Activated naive CD8-positive, alpha-beta T cell treated with anti-CD3 and anti-CD28 coated beads, Interleukin-2, amount 50 U/mL, for 24 hours (primary cell): ENCODE data around the gene BCAR3.

Experiments
- ATAC-seq: fragments of 150-1000 bp; cut with Tn5 transposase; one replicate; pipeline ENCODE4 v1.10.0; 2021
- DNase-seq: peaks from one replicate; pipeline ENCODE4 v3.0.0; 2021
- H3K27ac Mint-ChIP-seq: one replicate; pipeline ENCODE4 v1.8.0; 2021; ENCODE audit warnings: mild to moderate bottlenecking, mixed read lengths
- H3K27me3 Mint-ChIP-seq: one replicate; pipeline ENCODE4 v1.8.0; 2021; ENCODE audit warnings: mixed read lengths
- H3K36me3 Mint-ChIP-seq: one replicate; pipeline ENCODE4 v1.8.0; 2021; ENCODE audit warnings: low read depth, mixed read lengths
- H3K4me1 Mint-ChIP-seq: one replicate; pipeline ENCODE4 v1.8.0; 2021; ENCODE audit warnings: mixed read lengths
- H3K4me3 Mint-ChIP-seq: one replicate; pipeline ENCODE4 v1.8.0; 2021; ENCODE audit warnings: mild to moderate bottlenecking, moderate library complexity, mixed read lengths
- H3K9me3 Mint-ChIP-seq: one replicate; pipeline ENCODE4 v1.8.0; 2021; ENCODE audit warnings: mixed read lengths

The BCAR3 gene

DNA sequence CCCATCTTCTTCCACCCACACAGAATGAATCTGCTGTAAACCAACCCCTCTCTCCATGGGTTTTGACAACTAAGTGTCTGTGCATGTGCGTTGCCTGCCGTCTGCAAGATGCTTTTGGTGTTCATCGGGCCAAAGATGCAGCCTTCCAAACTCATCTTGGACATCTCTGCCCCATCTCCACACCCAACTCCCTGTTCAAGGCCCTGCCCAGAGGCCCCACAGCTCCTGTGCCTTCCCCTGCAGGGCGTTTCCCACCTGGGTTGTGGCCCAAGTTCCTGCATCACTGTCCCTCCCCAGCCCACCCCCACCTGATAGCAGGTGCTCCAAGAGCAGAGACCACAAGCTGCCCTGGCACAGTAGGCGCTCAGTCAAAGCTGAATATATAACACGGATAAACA, 103.2 kb downstream of the BCAR3 start:
- no peak for DNase-seq
- Mint-ChIP-seq H3K4me3 (no peak overlapping the region), H3K27ac (no peak overlapping the region), H3K4me1 (no peaks in the 10 kb centered on the region), H3K36me3 (no peaks in the 10 kb centered on the region), H3K27me3 (no peaks in the 10 kb centered on the region), H3K9me3 (no peaks in the 10 kb centered on the region)
- no peak for ATAC-seq

DNA sequence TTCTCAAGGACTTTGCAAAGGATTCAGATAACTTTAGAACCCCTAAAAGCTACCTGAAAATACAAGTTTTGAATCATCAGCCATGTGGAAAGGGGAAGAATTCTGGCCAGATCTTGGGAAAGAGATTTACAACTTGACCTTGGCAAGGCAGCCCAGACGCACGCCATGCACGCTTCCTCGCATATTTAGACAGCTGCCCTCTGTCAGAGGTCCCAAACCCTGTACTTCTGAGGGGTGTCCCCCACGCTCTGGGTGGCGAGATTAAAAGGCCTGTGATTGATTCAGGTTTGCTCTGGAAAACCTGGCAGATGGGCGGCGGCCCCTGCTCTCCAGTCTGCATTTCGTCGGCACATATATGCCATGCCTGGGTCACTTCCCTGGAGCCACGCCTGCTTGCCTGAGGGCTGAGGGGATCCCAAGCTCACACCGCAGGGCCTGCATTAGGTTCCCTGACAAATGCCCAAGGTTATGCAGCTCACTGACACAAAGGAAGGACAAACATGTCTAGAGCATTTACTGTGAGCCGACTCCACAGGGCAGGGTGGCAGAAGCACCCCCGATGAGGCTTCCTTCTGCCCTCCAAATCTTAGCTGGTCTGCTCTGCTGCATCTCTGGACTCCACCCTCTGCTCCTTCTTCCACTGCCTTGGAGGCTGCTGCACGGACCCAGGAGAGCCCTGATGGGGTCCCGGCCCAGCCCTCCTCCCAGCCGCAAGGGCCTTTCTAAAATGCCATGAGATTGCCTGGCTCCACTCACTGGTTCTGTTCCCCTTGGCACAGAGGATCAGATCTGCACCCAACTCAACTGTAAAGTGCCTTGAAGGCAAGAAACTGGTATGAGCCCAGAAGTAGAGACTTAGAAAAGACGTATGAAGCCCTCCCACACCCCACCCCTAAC, 103.9 kb downstream of the BCAR3 start:
- Mint-ChIP-seq H3K27ac (no peak overlapping the region), H3K4me1 (no peaks in the 10 kb centered on the region), H3K9me3 (no peaks in the 10 kb centered on the region), H3K36me3 (no peaks in the 10 kb centered on the region), H3K4me3 (no peak overlapping the region), H3K27me3 (no peaks in the 10 kb centered on the region)
- ATAC-seq (no peak), DNase-seq (no peak)

- no peak for DNase-seq
- Mint-ChIP-seq H3K27ac (no peak overlapping the region), H3K4me1 (no peaks in the 10 kb centered on the region), H3K9me3 (no peaks in the 10 kb centered on the region), H3K4me3 (no peak overlapping the region), H3K36me3 (no peaks in the 10 kb centered on the region), H3K27me3 (no peaks in the 10 kb centered on the region)
- ATAC-seq, result no peak
Measured at GRCh38 chr1:93576746-93577145, 104.9 kb downstream of the BCAR3 start.

- Mint-ChIP-seq H3K4me3 (no peak overlapping the region), H3K27me3 (no peaks in the 10 kb centered on the region), H3K4me1 (no peaks in the 10 kb centered on the region), H3K36me3 (no peaks in the 10 kb centered on the region), H3K27ac (no peak overlapping the region), H3K9me3 (no peaks in the 10 kb centered on the region)
- DNase-seq, result no peak
- no peak for ATAC-seq
Measured at GRCh38 chr1:93576346-93576745, 105.3 kb downstream of the BCAR3 start.

DNA sequence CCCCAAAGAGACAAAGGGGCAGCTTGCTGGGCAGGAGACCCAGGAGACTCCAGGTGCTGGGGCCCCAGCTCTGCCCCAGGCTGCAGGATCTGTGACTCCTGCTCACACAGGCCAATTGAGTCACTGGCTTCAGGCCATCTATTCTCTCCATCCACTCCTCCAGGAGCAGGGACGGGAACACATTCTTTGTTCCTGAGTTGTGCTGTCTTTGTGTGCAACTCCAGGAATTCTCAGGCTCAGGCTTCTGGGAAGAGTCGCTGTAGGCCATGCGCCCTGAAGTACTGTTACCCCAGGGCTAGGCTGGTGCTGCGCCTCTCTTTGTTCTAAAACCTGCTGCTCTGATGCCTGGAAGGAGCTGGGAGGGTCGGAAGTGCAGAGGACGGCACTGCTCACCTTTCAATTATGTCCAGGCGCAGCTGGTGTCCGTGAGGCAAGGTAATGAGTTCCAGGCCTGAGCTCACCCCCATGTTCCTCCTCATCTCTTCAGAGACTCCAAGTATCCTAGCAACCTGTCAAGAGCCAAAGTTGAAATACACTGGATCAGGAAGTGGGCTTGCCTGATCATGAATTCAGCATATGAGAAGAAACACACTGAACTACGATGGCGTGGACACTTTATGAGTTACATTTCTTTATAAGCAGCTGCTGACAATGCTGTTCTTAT, 105.9 kb downstream of the BCAR3 start:
- Mint-ChIP-seq H3K4me1 (no peaks in the 10 kb centered on the region), H3K36me3 (no peaks in the 10 kb centered on the region), H3K27me3 (no peaks in the 10 kb centered on the region), H3K9me3 (no peaks in the 10 kb centered on the region), H3K4me3 (no peak overlapping the region), H3K27ac (no peak overlapping the region)
- DNase-seq, result no peak
- ATAC-seq, result no peak

- no peak overlapping the region for H3K27ac Mint-ChIP-seq
Measured at GRCh38 chr1:93574991-93575390, 106.6 kb downstream of the BCAR3 start.

GRCh38 chr1:93574511-93574910, 107.1 kb downstream of the BCAR3 start:
- H3K4me1 Mint-ChIP-seq, result no peaks in the 10 kb centered on the region
- no peaks in the 10 kb centered on the region for H3K9me3 Mint-ChIP-seq
- no peak for DNase-seq
- H3K36me3 Mint-ChIP-seq, result no peaks in the 10 kb centered on the region
- H3K27me3 Mint-ChIP-seq, result no peaks in the 10 kb centered on the region
- no peak for ATAC-seq
- H3K27ac Mint-ChIP-seq, result no peak overlapping the region
- no peak overlapping the region for H3K4me3 Mint-ChIP-seq

More at GRCh38 chr1:93574991-93575390, 106.6 kb downstream of the BCAR3 start:
- DNase-seq, result no peak
- Mint-ChIP-seq H3K9me3 (no peaks in the 10 kb centered on the region), H3K4me1 (no peaks in the 10 kb centered on the region), H3K27me3 (no peaks in the 10 kb centered on the region), H3K4me3 (no peak overlapping the region), H3K36me3 (no peaks in the 10 kb centered on the region)
- ATAC-seq, result no peak

- H3K27me3 Mint-ChIP-seq, result no peaks in the 10 kb centered on the region
- no peak overlapping the region for H3K27ac Mint-ChIP-seq
- no peak for ATAC-seq
- H3K9me3 Mint-ChIP-seq, result no peaks in the 10 kb centered on the region
- no peak overlapping the region for H3K4me3 Mint-ChIP-seq
- no peaks in the 10 kb centered on the region for H3K36me3 Mint-ChIP-seq
- DNase-seq, result no peak
- H3K4me1 Mint-ChIP-seq, result no peaks in the 10 kb centered on the region
Measured at GRCh38 chr1:93573940-93574469, 107.6 kb downstream of the BCAR3 start.

DNA sequence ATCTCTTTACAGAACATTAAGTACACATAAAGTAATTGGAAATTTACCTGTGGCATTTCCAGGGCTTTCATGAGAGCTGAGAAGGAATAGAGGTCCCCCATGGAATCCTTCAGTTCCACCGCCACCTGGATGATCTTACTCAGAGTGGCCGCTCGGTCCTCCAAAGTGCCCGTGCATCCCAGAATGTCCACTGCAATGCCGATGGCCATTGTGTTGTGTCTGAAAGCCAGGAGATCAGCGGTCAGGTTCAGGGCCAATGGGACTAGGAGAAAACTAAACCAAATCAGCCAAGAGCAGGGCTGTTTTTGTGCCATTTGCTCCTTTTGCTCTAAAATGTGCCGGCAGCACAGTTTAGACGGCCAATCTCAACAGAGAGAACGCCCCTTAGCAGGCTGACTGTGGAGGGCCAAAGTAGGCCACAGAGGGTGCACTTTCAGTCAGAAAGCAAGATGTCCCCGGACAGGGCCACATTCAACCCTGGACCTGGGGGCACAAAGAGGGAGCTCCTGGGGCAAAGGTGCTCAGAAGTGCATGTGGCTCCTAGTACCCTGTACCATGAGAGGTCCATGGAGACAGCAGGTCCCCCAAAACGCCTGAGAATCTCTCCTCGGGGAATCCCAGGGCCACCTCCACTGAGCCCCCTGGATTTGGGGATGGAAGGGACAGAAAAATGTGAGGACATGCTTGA, 109.9 kb downstream of the BCAR3 start:
- ATAC-seq, result no peak
- H3K4me1 Mint-ChIP-seq, result no peaks in the 10 kb centered on the region
- no peaks in the 10 kb centered on the region for H3K27me3 Mint-ChIP-seq
- H3K27ac Mint-ChIP-seq, result no peak overlapping the region
- no peak for DNase-seq
- no peak overlapping the region for H3K4me3 Mint-ChIP-seq
- no peaks in the 10 kb centered on the region for H3K9me3 Mint-ChIP-seq
- H3K36me3 Mint-ChIP-seq, result no peaks in the 10 kb centered on the region

DNA sequence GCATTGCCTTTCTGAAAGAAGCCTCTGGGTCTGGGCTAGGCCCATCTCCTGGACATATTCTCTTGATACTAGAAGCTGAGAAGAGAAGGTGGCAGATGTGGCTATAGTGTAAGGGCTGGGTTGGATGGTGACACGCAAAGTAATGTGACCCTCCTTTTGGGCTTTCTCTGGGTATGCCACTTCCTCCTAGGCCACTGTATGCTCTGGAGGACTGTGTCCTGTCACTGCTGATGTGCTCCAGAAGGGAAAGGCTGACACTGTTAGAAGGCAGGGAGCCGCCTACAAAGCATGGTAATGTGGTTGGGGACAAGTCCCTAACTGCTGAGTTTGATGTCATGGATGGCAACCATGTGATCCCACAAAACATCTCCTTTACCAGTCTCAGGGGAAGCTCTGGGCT, 112.1 kb downstream of the BCAR3 start:
- no peak overlapping the region for H3K27ac Mint-ChIP-seq
- H3K4me1 Mint-ChIP-seq, result no peaks in the 10 kb centered on the region
- ATAC-seq (no peak), DNase-seq (no peak)
- no peak overlapping the region for H3K4me3 Mint-ChIP-seq
- H3K36me3 Mint-ChIP-seq, result no peaks in the 10 kb centered on the region
- no peaks in the 10 kb centered on the region for H3K27me3 Mint-ChIP-seq
- H3K9me3 Mint-ChIP-seq, result no peaks in the 10 kb centered on the region

DNA sequence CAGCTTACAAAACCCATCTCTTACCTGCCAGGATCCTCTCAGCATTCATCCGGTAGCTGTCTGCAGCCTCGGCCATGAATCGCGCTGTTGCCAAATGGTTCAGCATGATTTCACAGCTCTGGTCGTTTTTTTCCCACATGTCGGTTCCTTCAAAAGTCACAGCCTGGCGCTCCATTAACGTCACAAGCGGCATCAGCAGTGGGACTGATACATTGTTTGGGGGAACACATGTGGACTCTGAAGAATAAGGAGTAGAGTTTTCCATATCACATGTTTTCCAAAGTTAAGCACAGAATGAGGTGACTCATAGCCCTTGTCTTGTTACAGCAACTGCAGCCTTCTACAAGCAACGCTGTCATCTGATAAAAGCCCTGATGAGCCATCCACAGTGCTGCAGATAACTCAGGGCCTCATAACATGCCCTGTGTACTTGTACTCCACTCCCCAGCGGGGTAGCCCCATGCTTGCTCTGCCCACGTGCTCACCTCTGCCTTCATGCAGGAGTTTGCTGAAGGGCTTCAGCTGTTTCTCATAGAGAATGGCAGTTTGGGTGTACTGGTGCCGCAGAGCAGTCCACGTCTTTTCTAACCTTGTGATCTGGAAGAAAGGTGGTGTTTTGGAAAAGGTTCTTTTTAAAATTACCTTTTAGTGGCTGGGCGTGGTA, 114.2 kb downstream of the BCAR3 start:
- Mint-ChIP-seq H3K27me3 (no peaks in the 10 kb centered on the region), H3K27ac (no peak overlapping the region), H3K4me1 (no peaks in the 10 kb centered on the region), H3K36me3 (peaks cover 2% of the 10 kb centered on the region), H3K4me3 (no peak overlapping the region), H3K9me3 (no peaks in the 10 kb centered on the region)
- ATAC-seq, result peak; percentile 86
- no peak for DNase-seq

GRCh38 chr1:93566227-93566626, 115.4 kb downstream of the BCAR3 start:
- DNase-seq (no peak), ATAC-seq (no peak)
- Mint-ChIP-seq H3K36me3 (peaks cover 2% of the 10 kb centered on the region), H3K9me3 (no peaks in the 10 kb centered on the region), H3K27me3 (no peaks in the 10 kb centered on the region), H3K27ac (no peak overlapping the region), H3K4me3 (no peak overlapping the region), H3K4me1 (no peaks in the 10 kb centered on the region)

GRCh38 chr1:93565496-93566206, 116.0 kb downstream of the BCAR3 start:
- H3K4me1 Mint-ChIP-seq, result no peaks in the 10 kb centered on the region

GRCh38 chr1:93559695-93560094, 121.9 kb downstream of the BCAR3 start:
- peaks cover 9% of the 10 kb centered on the region for H3K4me1 Mint-ChIP-seq
- peaks cover 5% of the 10 kb centered on the region for H3K9me3 Mint-ChIP-seq
- peaks cover 6% of the 10 kb centered on the region for H3K27me3 Mint-ChIP-seq
- ATAC-seq (no peak), DNase-seq (no peak)
- H3K4me3 Mint-ChIP-seq, result no peak overlapping the region
- no peak overlapping the region for H3K27ac Mint-ChIP-seq
- H3K36me3 Mint-ChIP-seq, result peaks cover 2% of the 10 kb centered on the region

More at GRCh38 chr1:93565496-93566206, 116.0 kb downstream of the BCAR3 start:
- H3K9me3 Mint-ChIP-seq, result no peaks in the 10 kb centered on the region
- H3K36me3 Mint-ChIP-seq, result peaks cover 2% of the 10 kb centered on the region
- H3K27ac Mint-ChIP-seq, result no peak overlapping the region
- H3K27me3 Mint-ChIP-seq, result no peaks in the 10 kb centered on the region
- DNase-seq (no peak), ATAC-seq (no peak)
- no peak overlapping the region for H3K4me3 Mint-ChIP-seq
